Prostate gland (tissue), 2 donors: ENCODE results near the gene MAPKAPK3. TPM values are rescaled to one million over a fixed set of nuclear protein-coding genes. Genes with fewer than 3 reads are reported as not detected.

Experiments used
- DNase-seq: peaks from one replicate; pipeline ENCODE4 v3.0.0-alpha.2; 2019; ENCODE audit warnings: low spot score
- H3K27ac ChIP-seq, 2 donors: fragments of 200-600 bp; sonication (generic); 2 replicates each; pipeline ENCODE4 v1.5.1; 2017 to 2019
- H3K27me3 ChIP-seq: fragments of 200-600 bp; sonication (generic); replicated peaks from 2 replicates; pipeline ENCODE4 v1.5.1; 2019; ENCODE audit not compliant: insufficient read depth
- H3K36me3 ChIP-seq, 2 donors: fragments of 200-600 bp; sonication (generic); 1 replicate in 1 of 2; 2 replicates in 1 of 2; pipeline versions ENCODE4 v1.5.1 to v1.8.1; 2017 to 2019
- H3K4me1 ChIP-seq: fragments of 200-600 bp; sonication (generic); replicated peaks from 2 replicates; pipeline ENCODE4 v1.5.1; 2019
- H3K4me3 ChIP-seq, 2 donors: fragments of 200-600 bp; sonication (generic); 2 replicates each; pipeline ENCODE4 v1.5.1; 2017 to 2019
- H3K9me3 ChIP-seq: fragments of 200-600 bp; sonication (generic); 2 replicates; pipeline ENCODE4 v1.5.1; 2017
- CTCF ChIP-seq, 4 experiments: fragments of 200-600 bp in 2 of 4; fragments of 450-650 bp in 2 of 4; sonication (generic) in 2 of 4; IDR thresholded peaks; 1 replicate in 3 of 4; 2 replicates in 1 of 4; pipeline ENCODE4 v1.5.1; 2016 to 2019; ENCODE audit warnings: antibody characterized with exemption in 4 of 4, mild to moderate bottlenecking in 2 of 4, moderate library complexity in 2 of 4
- POLR2A ChIP-seq: fragments of 450-650 bp; IDR thresholded peaks from one replicate; pipeline ENCODE4 v1.6.1; 2016; ENCODE audit warnings: antibody characterized with exemption, mild to moderate bottlenecking
- POLR2AphosphoS5 ChIP-seq: sonication (generic); formaldehyde crosslinking; IDR thresholded peaks from one replicate; pipeline ENCODE4 v1.6.1; 2017; ENCODE audit warnings: antibody characterized with exemption
- WGBS: methylation state at CpG from one replicate; pipeline ENCODE4 v1.1.5; 2018; 5-methylcytosine and 5-hydroxymethylcytosine counted together
- intact Hi-C: fragments of 100-400 bp; cut with DNase I; formaldehyde crosslinking; loops from one replicate; pipeline ENCODE4 v1.14.2; 2022
- total RNA-seq, 2 donors: library from RNA; depleted of rRNA; stranded (reverse); fragments of >200 nt; gene quantifications; one replicate each; pipeline ENCODE4 v1.1.0, GENCODE V29; 2016

MAPKAPK3 gene
- total RNA-seq, 2 donors from 2014 or later = 33.2 to 52.3 TPM

- no peak overlapping the region for H3K27ac ChIP-seq
- intact Hi-C loops = loop anchor here (5.0 to 10.0 kb wide), 3 partner anchors 772 to 1060 kb away; partner anchors contain the start of genes MANF and TEX264
- no peak overlapping the region for H3K4me3 ChIP-seq
- 67% methylated on average over 1 of the region's 1 CpG for WGBS
- no peak for TF ChIP-seq POLR2A
- no peak for TF ChIP-seq POLR2AphosphoS5
- TF ChIP-seq CTCF (IDR thresholded peaks at IDR 0.05) = no peak
- no peak for DNase-seq
- H3K36me3 ChIP-seq = no peaks in the 10 kb centered on the region
- no peaks in the 10 kb centered on the region for H3K27me3 ChIP-seq
- no peaks in the 10 kb centered on the region for H3K9me3 ChIP-seq
- H3K4me1 ChIP-seq = peaks cover 8% of the 10 kb centered on the region
Observed at GRCh38 chr3:50615190-50615589, 1.8 kb upstream of the MAPKAPK3 start.

GRCh38 chr3:50616003-50616769 lies 765 bp upstream of the MAPKAPK3 start:
- DNase-seq = peak; percentile 85
- TF ChIP-seq CTCF (IDR thresholded peaks at IDR 0.05) (peak; percentile 94 to 99 (median 98)), POLR2AphosphoS5 (peak; percentile 52), POLR2A (no peak)
- peak overlapping the region; percentile 54 to 86 for H3K4me3 ChIP-seq
- peaks cover 17% of the 10 kb centered on the region for H3K4me1 ChIP-seq
- H3K9me3 ChIP-seq = no peaks in the 10 kb centered on the region
- H3K27ac ChIP-seq = peak overlapping the region; percentile 85 to 93
- no peaks in the 10 kb centered on the region for H3K27me3 ChIP-seq
- intact Hi-C loops = loop anchor here (2.0 to 10.0 kb wide), 5 partner anchors 59 to 1059 kb away; partner anchors contain the start of genes DOCK3, MANF and TEX264
- H3K36me3 ChIP-seq = no peaks in the 10 kb centered on the region
- 2% methylated on average over 24 of the region's 24 CpGs for WGBS

- Histone ChIP-seq H3K36me3 (no peaks in the 10 kb centered on the region), H3K9me3 (no peaks in the 10 kb centered on the region), H3K4me1 (peaks cover 17% of the 10 kb centered on the region), H3K4me3 (peak overlapping the region; percentile 54 to 86), H3K27ac (peak overlapping the region; percentile 85 to 93), H3K27me3 (no peaks in the 10 kb centered on the region)
- peak; percentile 90 for DNase-seq
- TF ChIP-seq CTCF (IDR thresholded peaks at IDR 0.05) (no peak), POLR2AphosphoS5 (peak; percentile 67), POLR2A (peak; percentile 31)
- WGBS = 0% methylated on average over 14 of the region's 22 CpGs
- intact Hi-C loops = loop anchor here (2.0 to 10.0 kb wide), 5 partner anchors 58 to 1058 kb away; partner anchors contain the start of genes DOCK3, MANF and TEX264
Observed at GRCh38 chr3:50616770-50617095, 218 bp upstream of the MAPKAPK3 start.

- WGBS = 40% methylated on average over 6 of the region's 6 CpGs
Observed at GRCh38 chr3:50617911-50618481, 1.0 kb downstream of the MAPKAPK3 start.

More at GRCh38 chr3:50617911-50618481, 1.0 kb downstream of the MAPKAPK3 start:
- Histone ChIP-seq H3K4me3 (peak overlapping the region; percentile 54 to 86), H3K27me3 (no peaks in the 10 kb centered on the region), H3K9me3 (no peaks in the 10 kb centered on the region), H3K4me1 (peaks cover 17% of the 10 kb centered on the region), H3K27ac (peak overlapping the region; percentile 85 to 93), H3K36me3 (no peaks in the 10 kb centered on the region)
- intact Hi-C loops = loop anchor here (2.0 to 10.0 kb wide), 5 partner anchors 57 to 1057 kb away; partner anchors contain the start of genes DOCK3, MANF and TEX264
- no peak for DNase-seq
- no peak for TF ChIP-seq CTCF (IDR thresholded peaks at IDR 0.05)
